ENCODE data around the gene SLC11A2.

DNA sequence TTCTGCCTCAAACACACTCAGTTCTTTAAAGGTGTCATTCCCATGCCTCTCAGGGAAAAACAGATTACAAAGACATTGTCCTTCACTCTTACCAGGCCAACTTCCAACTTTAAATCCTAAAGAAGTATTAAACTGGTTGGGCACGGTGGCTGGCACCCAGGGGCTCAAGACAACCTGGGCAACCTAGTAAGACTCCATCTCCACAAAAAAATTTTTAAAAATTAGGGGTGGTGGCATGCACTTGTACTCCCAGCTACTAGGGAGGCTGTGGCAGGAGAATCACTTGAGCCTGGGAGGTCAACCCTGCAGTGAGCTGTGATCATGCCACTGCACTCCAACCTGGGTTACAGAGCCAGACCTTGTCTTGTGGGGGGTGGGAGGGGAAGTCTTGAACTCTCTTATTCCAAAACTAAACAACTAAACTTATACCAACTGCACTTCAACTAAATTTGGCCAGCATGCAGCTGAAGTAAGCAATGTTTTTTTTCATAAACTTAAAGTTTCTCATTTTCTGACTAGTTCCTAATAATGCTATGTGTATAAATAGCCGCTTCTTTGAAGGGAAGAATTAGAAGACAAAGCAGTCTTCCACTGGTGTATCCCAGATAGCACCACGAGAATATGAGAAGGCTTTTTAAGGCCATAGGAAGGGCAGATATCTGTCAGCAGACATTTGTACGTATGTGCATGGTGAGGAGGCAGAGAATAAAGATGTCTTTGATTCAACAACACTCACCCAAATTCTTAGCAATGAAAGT is 2.4 kb downstream of the SLC11A2 start:
- TF ChIP-seq, protein P1, sequence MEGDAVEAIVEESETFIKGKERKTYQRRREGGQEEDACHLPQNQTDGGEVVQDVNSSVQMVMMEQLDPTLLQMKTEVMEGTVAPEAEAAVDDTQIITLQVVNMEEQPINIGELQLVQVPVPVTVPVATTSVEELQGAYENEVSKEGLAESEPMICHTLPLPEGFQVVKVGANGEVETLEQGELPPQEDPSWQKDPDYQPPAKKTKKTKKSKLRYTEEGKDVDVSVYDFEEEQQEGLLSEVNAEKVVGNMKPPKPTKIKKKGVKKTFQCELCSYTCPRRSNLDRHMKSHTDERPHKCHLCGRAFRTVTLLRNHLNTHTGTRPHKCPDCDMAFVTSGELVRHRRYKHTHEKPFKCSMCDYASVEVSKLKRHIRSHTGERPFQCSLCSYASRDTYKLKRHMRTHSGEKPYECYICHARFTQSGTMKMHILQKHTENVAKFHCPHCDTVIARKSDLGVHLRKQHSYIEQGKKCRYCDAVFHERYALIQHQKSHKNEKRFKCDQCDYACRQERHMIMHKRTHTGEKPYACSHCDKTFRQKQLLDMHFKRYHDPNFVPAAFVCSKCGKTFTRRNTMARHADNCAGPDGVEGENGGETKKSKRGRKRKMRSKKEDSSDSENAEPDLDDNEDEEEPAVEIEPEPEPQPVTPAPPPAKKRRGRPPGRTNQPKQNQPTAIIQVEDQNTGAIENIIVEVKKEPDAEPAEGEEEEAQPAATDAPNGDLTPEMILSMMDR (CRISPR knock-in tag; IDR thresholded peaks at IDR 0.05), result no peak
- TF ChIP-seq SAP130 (CRISPR knock-in tag; IDR thresholded peaks at IDR 0.05; ENCODE audit: low read depth) (no peak; the same call in 1 of the 2 replicates), NFYC (CRISPR knock-in tag; IDR thresholded peaks at IDR 0.05) (no peak), NR2F6 (IDR thresholded peaks at IDR 0.05) (no peak), NR2F6 (CRISPR knock-in tag; IDR thresholded peaks at IDR 0.05) (no peak), SRSF4 (IDR thresholded peaks at IDR 0.05; ENCODE audit: low read depth, low read length, poor library complexity, severe bottlenecking) (no peak), RNF2 (conservative IDR thresholded peaks at IDR 0.05; ENCODE audit: low read depth) (no peak), SOX5 (CRISPR knock-in tag; IDR thresholded peaks at IDR 0.05; ENCODE audit: borderline replicate concordance) (no peak), POLR2A (IDR thresholded peaks at IDR 0.05; ENCODE audit: insufficient read depth in 1 of 2, low read depth in 2 of 2, low read length in 2 of 2) (no peak), TOE1 (CRISPR knock-in tag; IDR thresholded peaks at IDR 0.05) (no peak), CBX5 (CRISPR knock-in tag; IDR thresholded peaks at IDR 0.05; ENCODE audit: borderline replicate concordance) (no peak)
- TF ChIP-seq, protein P2, sequence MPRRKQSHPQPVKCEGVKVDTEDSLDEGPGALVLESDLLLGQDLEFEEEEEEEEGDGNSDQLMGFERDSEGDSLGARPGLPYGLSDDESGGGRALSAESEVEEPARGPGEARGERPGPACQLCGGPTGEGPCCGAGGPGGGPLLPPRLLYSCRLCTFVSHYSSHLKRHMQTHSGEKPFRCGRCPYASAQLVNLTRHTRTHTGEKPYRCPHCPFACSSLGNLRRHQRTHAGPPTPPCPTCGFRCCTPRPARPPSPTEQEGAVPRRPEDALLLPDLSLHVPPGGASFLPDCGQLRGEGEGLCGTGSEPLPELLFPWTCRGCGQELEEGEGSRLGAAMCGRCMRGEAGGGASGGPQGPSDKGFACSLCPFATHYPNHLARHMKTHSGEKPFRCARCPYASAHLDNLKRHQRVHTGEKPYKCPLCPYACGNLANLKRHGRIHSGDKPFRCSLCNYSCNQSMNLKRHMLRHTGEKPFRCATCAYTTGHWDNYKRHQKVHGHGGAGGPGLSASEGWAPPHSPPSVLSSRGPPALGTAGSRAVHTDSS (CRISPR knock-in tag; conservative IDR thresholded peaks at IDR 0.05), result no peak
- TF ChIP-seq, protein P3, sequence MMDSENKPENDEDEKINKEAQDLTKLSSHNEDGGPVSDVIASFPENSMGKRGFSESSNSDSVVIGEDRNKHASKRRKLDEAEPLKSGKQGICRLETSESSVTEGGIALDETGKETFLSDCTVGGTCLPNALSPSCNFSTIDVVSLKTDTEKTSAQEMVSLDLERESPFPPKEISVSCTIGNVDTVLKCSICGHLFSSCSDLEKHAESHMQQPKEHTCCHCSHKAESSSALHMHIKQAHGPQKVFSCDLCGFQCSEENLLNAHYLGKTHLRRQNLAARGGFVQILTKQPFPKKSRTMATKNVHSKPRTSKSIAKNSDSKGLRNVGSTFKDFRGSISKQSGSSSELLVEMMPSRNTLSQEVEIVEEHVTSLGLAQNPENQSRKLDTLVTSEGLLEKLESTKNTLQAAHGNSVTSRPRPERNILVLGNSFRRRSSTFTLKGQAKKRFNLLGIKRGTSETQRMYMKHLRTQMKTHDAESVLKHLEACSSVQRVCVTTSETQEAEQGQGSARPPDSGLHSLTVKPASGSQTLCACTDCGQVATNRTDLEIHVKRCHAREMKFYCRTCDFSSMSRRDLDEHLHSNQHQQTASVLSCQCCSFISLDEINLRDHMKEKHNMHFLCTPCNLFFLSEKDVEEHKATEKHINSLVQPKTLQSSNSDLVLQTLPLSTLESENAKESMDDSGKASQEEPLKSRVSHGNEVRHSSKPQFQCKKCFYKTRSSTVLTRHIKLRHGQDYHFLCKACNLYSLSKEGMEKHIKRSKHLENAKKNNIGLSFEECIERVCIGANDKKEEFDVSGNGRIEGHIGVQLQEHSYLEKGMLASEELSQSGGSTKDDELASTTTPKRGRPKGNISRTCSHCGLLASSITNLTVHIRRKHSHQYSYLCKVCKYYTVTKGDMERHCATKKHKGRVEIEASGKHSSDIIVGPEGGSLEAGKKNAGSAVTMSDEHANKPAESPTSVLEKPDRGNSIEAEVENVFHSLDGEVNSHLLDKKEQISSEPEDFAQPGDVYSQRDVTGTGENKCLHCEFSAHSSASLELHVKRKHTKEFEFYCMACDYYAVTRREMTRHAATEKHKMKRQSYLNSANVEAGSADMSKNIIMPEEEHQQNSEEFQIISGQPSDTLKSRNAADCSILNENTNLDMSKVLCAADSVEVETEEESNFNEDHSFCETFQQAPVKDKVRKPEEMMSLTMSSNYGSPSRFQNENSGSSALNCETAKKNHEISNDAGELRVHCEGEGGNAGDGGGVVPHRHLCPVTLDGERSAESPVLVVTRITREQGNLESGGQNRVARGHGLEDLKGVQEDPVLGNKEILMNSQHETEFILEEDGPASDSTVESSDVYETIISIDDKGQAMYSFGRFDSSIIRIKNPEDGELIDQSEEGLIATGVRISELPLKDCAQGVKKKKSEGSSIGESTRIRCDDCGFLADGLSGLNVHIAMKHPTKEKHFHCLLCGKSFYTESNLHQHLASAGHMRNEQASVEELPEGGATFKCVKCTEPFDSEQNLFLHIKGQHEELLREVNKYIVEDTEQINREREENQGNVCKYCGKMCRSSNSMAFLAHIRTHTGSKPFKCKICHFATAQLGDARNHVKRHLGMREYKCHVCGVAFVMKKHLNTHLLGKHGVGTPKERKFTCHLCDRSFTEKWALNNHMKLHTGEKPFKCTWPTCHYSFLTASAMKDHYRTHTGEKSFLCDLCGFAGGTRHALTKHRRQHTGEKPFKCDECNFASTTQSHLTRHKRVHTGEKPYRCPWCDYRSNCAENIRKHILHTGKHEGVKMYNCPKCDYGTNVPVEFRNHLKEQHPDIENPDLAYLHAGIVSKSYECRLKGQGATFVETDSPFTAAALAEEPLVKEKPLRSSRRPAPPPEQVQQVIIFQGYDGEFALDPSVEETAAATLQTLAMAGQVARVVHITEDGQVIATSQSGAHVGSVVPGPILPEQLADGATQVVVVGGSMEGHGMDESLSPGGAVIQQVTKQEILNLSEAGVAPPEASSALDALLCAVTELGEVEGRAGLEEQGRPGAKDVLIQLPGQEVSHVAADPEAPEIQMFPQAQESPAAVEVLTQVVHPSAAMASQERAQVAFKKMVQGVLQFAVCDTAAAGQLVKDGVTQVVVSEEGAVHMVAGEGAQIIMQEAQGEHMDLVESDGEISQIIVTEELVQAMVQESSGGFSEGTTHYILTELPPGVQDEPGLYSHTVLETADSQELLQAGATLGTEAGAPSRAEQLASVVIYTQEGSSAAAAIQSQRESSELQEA (CRISPR knock-in tag; IDR thresholded peaks at IDR 0.05; ENCODE audit: not compliant biosample characterization), result no peak
- TF ChIP-seq, protein P4, sequence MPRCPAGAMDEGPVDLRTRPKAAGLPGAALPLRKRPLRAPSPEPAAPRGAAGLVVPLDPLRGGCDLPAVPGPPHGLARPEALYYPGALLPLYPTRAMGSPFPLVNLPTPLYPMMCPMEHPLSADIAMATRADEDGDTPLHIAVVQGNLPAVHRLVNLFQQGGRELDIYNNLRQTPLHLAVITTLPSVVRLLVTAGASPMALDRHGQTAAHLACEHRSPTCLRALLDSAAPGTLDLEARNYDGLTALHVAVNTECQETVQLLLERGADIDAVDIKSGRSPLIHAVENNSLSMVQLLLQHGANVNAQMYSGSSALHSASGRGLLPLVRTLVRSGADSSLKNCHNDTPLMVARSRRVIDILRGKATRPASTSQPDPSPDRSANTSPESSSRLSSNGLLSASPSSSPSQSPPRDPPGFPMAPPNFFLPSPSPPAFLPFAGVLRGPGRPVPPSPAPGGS (CRISPR knock-in tag; IDR thresholded peaks at IDR 0.05), result no peak
- TF ChIP-seq, protein P5, sequence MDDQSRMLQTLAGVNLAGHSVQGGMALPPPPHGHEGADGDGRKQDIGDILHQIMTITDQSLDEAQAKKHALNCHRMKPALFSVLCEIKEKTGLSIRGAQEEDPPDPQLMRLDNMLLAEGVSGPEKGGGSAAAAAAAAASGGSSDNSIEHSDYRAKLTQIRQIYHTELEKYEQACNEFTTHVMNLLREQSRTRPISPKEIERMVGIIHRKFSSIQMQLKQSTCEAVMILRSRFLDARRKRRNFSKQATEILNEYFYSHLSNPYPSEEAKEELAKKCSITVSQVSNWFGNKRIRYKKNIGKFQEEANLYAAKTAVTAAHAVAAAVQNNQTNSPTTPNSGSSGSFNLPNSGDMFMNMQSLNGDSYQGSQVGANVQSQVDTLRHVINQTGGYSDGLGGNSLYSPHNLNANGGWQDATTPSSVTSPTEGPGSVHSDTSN (CRISPR knock-in tag; IDR thresholded peaks at IDR 0.05; ENCODE audit: borderline replicate concordance), result no peak

Data from HepG2 (cell line).